ENCODE data around the gene PRPF19.

The PRPF19 gene

DNA sequence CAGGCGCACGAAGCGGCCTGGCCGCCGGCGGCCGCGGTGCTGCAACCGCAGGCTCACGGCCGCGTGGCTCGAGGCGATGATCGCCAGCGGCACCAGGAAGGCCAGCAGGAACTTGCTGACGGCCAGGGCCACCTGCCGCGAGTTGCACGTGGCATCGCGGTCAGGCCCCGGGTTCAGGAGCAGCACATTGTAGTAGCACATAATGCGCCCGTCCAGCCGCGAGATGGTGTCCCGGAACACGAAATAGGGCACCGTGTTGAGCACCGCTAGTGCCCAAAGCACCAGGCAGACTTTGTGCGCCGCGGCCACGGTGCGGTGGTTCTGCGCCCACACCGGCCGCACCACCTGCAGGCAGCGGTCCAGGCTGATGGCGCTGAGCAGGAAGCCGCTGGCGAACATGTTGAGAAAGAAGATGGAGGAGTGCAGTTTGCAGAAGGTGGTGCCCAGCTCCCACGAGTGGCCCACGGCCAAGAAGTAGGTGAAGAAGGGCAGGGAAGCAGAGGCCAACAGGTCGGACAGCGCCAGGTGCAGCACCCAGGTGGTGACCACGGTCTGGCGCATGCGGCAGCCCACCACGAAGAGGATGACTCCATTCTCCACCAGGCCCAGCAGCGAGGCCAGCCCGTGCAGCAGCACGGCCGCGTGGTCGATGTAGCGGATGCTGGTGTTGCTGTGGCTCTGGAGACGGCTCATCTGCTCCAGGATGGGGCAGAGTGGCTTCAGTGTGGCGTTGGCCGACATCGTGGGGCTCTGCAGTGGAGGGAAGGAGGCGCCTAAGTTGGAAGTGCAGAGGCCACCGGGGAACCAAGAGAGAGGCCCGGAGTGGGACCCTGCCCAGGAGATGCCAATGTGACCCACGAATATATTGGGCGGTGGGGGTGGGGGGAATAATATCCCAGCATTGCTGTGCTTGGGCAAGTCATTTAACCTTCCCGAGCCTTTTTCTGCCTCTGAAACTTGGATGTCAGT is 53.1 kb downstream of the PRPF19 start:
- H3K79me1 ChIP-seq (ENCODE audit: low read length) = no peaks in the 10 kb centered on the region
- H3K4me2 ChIP-seq (ENCODE audit: low read length) = no peak overlapping the region
- no CpG with 5 or more reads among the region's 68 CpGs for WGBS (ENCODE audit: extremely low coverage, insufficient coverage, low lambda C conversion rate)
- no peak overlapping the region for H2BK15ac ChIP-seq (replicated peaks; ENCODE audit: low read depth)
- H3K27me3 ChIP-seq (ENCODE audit: insufficient read depth, low read length, poor library complexity) = no peaks in the 10 kb centered on the region
- no peak overlapping the region for H4K5ac ChIP-seq (ENCODE audit: low read length)
- no peaks in the 10 kb centered on the region for H3K79me2 ChIP-seq (ENCODE audit: control insufficient read depth, insufficient read depth, low read length)
- no peak overlapping the region for H3K56ac ChIP-seq (ENCODE audit: low read length)
- no peak overlapping the region for H2BK120ac ChIP-seq (ENCODE audit: low read depth, low read length)
- H3K9ac ChIP-seq (ENCODE audit: low read length) = no peak overlapping the region
- no peak overlapping the region for H3K4ac ChIP-seq (ENCODE audit: low read depth, low read length)
- no peak overlapping the region for H3K18ac ChIP-seq (ENCODE audit: low read length)
- H3K36me3 ChIP-seq (ENCODE audit: control insufficient read depth, insufficient read depth, low read length) = peaks cover 8% of the 10 kb centered on the region
- H3K27ac ChIP-seq (ENCODE audit: low read depth, low read length) = no peak overlapping the region
- no peak for DNase-seq
- no peak overlapping the region for H2BK5ac ChIP-seq (ENCODE audit: low read length)
- no peaks in the 10 kb centered on the region for H3K4me1 ChIP-seq (ENCODE audit: control insufficient read depth, low read depth, low read length)
- H4K8ac ChIP-seq (ENCODE audit: low read depth, low read length) = no peak overlapping the region
- no peak overlapping the region for H3K4me3 ChIP-seq (ENCODE audit: low read length)
- H2AK5ac ChIP-seq (ENCODE audit: low read length) = no peak overlapping the region
- no peak overlapping the region for H3K23ac ChIP-seq (ENCODE audit: low read length)

DNA sequence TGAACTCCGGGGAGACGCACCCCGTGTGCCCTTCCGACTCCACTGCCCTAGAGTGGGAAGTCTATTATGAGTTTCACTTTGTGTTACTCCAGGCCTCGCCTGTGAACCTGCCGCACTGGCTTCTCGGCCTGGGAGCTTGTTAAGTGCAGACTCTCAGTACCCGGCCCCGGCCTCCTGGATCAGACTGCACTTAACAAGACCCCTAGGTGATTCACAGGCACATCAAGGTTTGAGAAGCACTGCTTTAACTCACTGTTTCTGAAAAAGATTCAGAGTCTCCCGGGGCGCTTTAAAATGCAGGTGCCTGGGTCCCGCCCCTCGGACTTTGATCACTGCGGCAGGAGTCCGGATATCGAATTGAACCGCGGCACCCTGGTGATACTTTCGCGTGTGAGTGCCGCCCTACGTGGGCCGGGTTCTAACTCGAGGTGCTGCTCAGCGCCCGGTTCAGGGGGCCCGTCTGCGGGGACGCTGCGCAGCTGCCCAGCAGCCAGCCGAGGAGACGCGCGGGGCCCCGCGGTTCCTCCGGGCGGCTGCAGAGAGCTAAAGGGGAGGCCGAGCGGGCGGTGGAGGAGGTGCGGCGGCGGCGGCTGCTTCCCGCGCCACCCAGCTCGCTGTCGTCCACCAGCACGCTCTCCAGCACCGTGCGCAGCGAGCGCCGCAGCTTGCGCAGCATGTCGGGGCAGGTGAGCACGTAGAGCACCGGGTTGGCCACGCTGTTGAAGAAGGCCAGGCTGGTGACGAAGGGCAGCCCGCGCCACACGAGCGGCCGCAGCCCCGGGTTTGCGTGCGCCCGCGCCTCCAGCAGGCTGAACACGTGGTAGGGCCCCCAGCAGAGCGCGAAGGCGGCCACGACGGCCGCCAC is 54.0 kb downstream of the PRPF19 start:
- Histone ChIP-seq H3K4ac (ENCODE audit: low read depth, low read length) (no peak overlapping the region), H3K18ac (ENCODE audit: low read length) (no peak overlapping the region), H4K5ac (ENCODE audit: low read length) (no peak overlapping the region), H3K4me3 (ENCODE audit: low read length) (no peak overlapping the region), H3K27me3 (ENCODE audit: insufficient read depth, low read length, poor library complexity) (no peaks in the 10 kb centered on the region), H3K79me1 (ENCODE audit: low read length) (no peaks in the 10 kb centered on the region), H3K9ac (ENCODE audit: low read length) (no peak overlapping the region), H3K79me2 (ENCODE audit: control insufficient read depth, insufficient read depth, low read length) (no peaks in the 10 kb centered on the region), H3K36me3 (ENCODE audit: control insufficient read depth, insufficient read depth, low read length) (peaks cover 8% of the 10 kb centered on the region), H3K27ac (ENCODE audit: low read depth, low read length) (no peak overlapping the region), H3K23ac (ENCODE audit: low read length) (no peak overlapping the region), H2BK15ac (replicated peaks; ENCODE audit: low read depth) (no peak overlapping the region), H2BK120ac (ENCODE audit: low read depth, low read length) (no peak overlapping the region), H2AK5ac (ENCODE audit: low read length) (no peak overlapping the region), H4K8ac (ENCODE audit: low read depth, low read length) (no peak overlapping the region), H2BK5ac (ENCODE audit: low read length) (no peak overlapping the region), H3K4me2 (ENCODE audit: low read length) (no peak overlapping the region), H3K56ac (ENCODE audit: low read length) (no peak overlapping the region), H3K4me1 (ENCODE audit: control insufficient read depth, low read depth, low read length) (no peaks in the 10 kb centered on the region)
- DNase-seq = no peak
- WGBS (ENCODE audit: extremely low coverage, insufficient coverage, low lambda C conversion rate) = no CpG with 5 or more reads among the region's 78 CpGs

GRCh38 chr11:60851327-60852104 is 54.9 kb downstream of the PRPF19 start:
- no CpG with 5 or more reads among the region's 17 CpGs for WGBS (ENCODE audit: extremely low coverage, insufficient coverage, low lambda C conversion rate)
- H3K79me2 ChIP-seq (ENCODE audit: control insufficient read depth, insufficient read depth, low read length) = no peaks in the 10 kb centered on the region
- DNase-seq = no peak
- H3K56ac ChIP-seq (ENCODE audit: low read length) = no peak overlapping the region
- H3K9ac ChIP-seq (ENCODE audit: low read length) = no peak overlapping the region
- H3K27me3 ChIP-seq (ENCODE audit: insufficient read depth, low read length, poor library complexity) = no peaks in the 10 kb centered on the region
- no peak overlapping the region for H3K4me3 ChIP-seq (ENCODE audit: low read length)
- no peak overlapping the region for H3K4ac ChIP-seq (ENCODE audit: low read depth, low read length)
- no peak overlapping the region for H2BK15ac ChIP-seq (replicated peaks; ENCODE audit: low read depth)
- no peaks in the 10 kb centered on the region for H3K79me1 ChIP-seq (ENCODE audit: low read length)
- peaks cover 8% of the 10 kb centered on the region for H3K36me3 ChIP-seq (ENCODE audit: control insufficient read depth, insufficient read depth, low read length)
- H3K23ac ChIP-seq (ENCODE audit: low read length) = no peak overlapping the region
- no peak overlapping the region for H2AK5ac ChIP-seq (ENCODE audit: low read length)
- H4K8ac ChIP-seq (ENCODE audit: low read depth, low read length) = no peak overlapping the region
- H3K4me2 ChIP-seq (ENCODE audit: low read length) = no peak overlapping the region
- H3K18ac ChIP-seq (ENCODE audit: low read length) = no peak overlapping the region
- H2BK5ac ChIP-seq (ENCODE audit: low read length) = no peak overlapping the region
- no peak overlapping the region for H3K27ac ChIP-seq (ENCODE audit: low read depth, low read length)
- no peak overlapping the region for H2BK120ac ChIP-seq (ENCODE audit: low read depth, low read length)
- no peak overlapping the region for H4K5ac ChIP-seq (ENCODE audit: low read length)
- H3K4me1 ChIP-seq (ENCODE audit: control insufficient read depth, low read depth, low read length) = no peaks in the 10 kb centered on the region

GRCh38 chr11:60849641-60850520 is 56.5 kb downstream of the PRPF19 start:
- H3K36me3 ChIP-seq (ENCODE audit: control insufficient read depth, insufficient read depth, low read length) = peaks cover 8% of the 10 kb centered on the region
- H3K27me3 ChIP-seq (ENCODE audit: insufficient read depth, low read length, poor library complexity) = no peaks in the 10 kb centered on the region
- no peak overlapping the region for H4K5ac ChIP-seq (ENCODE audit: low read length)
- H3K9ac ChIP-seq (ENCODE audit: low read length) = no peak overlapping the region
- H3K79me1 ChIP-seq (ENCODE audit: low read length) = peaks cover 9% of the 10 kb centered on the region
- no CpG with 5 or more reads among the region's 29 CpGs for WGBS (ENCODE audit: extremely low coverage, insufficient coverage, low lambda C conversion rate)
- no peak overlapping the region for H3K27ac ChIP-seq (ENCODE audit: low read depth, low read length)
- H3K79me2 ChIP-seq (ENCODE audit: control insufficient read depth, insufficient read depth, low read length) = peaks cover 11% of the 10 kb centered on the region
- H3K23ac ChIP-seq (ENCODE audit: low read length) = no peak overlapping the region
- no peak overlapping the region for H3K4me2 ChIP-seq (ENCODE audit: low read length)
- H3K18ac ChIP-seq (ENCODE audit: low read length) = no peak overlapping the region
- DNase-seq = no peak
- H3K4me1 ChIP-seq (ENCODE audit: control insufficient read depth, low read depth, low read length) = no peaks in the 10 kb centered on the region
- H2BK15ac ChIP-seq (replicated peaks; ENCODE audit: low read depth) = no peak overlapping the region
- no peak overlapping the region for H3K4me3 ChIP-seq (ENCODE audit: low read length)
- no peak overlapping the region for H4K8ac ChIP-seq (ENCODE audit: low read depth, low read length)
- H2AK5ac ChIP-seq (ENCODE audit: low read length) = no peak overlapping the region
- H3K4ac ChIP-seq (ENCODE audit: low read depth, low read length) = no peak overlapping the region
- H3K56ac ChIP-seq (ENCODE audit: low read length) = no peak overlapping the region
- H2BK120ac ChIP-seq (ENCODE audit: low read depth, low read length) = no peak overlapping the region
- no peak overlapping the region for H2BK5ac ChIP-seq (ENCODE audit: low read length)

DNA sequence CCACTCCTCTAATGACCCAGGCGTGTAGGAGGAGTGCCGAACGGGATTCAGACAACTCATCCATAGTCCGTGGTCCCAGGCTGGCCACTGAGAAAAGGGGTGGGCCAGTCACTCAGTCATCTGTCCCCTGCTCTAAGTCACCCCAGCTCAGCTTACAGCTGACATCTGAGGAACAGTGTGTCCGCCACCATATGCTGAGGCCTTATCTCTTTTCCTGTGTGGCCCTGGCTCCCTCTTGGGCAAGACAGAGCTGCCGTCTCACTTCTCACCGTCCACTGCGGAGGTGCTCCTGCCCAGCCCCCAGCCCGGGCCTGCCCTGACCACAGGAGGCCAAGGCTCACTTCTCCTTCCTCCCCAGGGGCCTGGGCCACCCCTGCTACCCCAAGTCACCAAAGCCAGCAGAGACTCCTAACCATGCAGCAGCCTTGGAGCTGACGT is 57.7 kb downstream of the PRPF19 start:
- no CpG with 5 or more reads among the region's 10 CpGs for WGBS (ENCODE audit: extremely low coverage, insufficient coverage, low lambda C conversion rate)
- peaks cover 8% of the 10 kb centered on the region for H3K36me3 ChIP-seq (ENCODE audit: control insufficient read depth, insufficient read depth, low read length)
- no peak overlapping the region for H3K9ac ChIP-seq (ENCODE audit: low read length)
- H3K79me2 ChIP-seq (ENCODE audit: control insufficient read depth, insufficient read depth, low read length) = peaks cover 23% of the 10 kb centered on the region
- no peak overlapping the region for H3K27ac ChIP-seq (ENCODE audit: low read depth, low read length)
- DNase-seq = no peak
- H3K4me3 ChIP-seq (ENCODE audit: low read length) = no peak overlapping the region
- H3K4ac ChIP-seq (ENCODE audit: low read depth, low read length) = no peak overlapping the region
- H3K56ac ChIP-seq (ENCODE audit: low read length) = no peak overlapping the region
- H3K27me3 ChIP-seq (ENCODE audit: insufficient read depth, low read length, poor library complexity) = no peaks in the 10 kb centered on the region
- no peak overlapping the region for H3K4me2 ChIP-seq (ENCODE audit: low read length)
- peaks cover 16% of the 10 kb centered on the region for H3K79me1 ChIP-seq (ENCODE audit: low read length)
- no peak overlapping the region for H2BK5ac ChIP-seq (ENCODE audit: low read length)
- H2BK120ac ChIP-seq (ENCODE audit: low read depth, low read length) = no peak overlapping the region
- no peak overlapping the region for H4K8ac ChIP-seq (ENCODE audit: low read depth, low read length)
- H3K4me1 ChIP-seq (ENCODE audit: control insufficient read depth, low read depth, low read length) = peaks cover 7% of the 10 kb centered on the region
- no peak overlapping the region for H3K18ac ChIP-seq (ENCODE audit: low read length)
- H4K5ac ChIP-seq (ENCODE audit: low read length) = no peak overlapping the region
- no peak overlapping the region for H2BK15ac ChIP-seq (replicated peaks; ENCODE audit: low read depth)
- no peak overlapping the region for H3K23ac ChIP-seq (ENCODE audit: low read length)
- H2AK5ac ChIP-seq (ENCODE audit: low read length) = no peak overlapping the region
